Uterus (tissue), 2 donors: ENCODE results near the gene PTPRG.

Experiments
- CTCF ChIP-seq, 4 experiments: fragments of 200-600 bp in 2 of 4; fragments of 450-650 bp in 2 of 4; sonication (generic) in 2 of 4; IDR thresholded peaks; one replicate each; pipeline ENCODE4 v1.5.1; 2016 to 2019; ENCODE audit warnings: antibody characterized with exemption in 4 of 4, mild to moderate bottlenecking in 2 of 4, moderate library complexity in 1 of 4
- POLR2A ChIP-seq, 2 donors: fragments of 450-650 bp; IDR thresholded peaks; one replicate each; pipeline ENCODE4 v1.6.1; 2016; ENCODE audit warnings: antibody characterized with exemption in 2 of 2, mild to moderate bottlenecking in 1 of 2, moderate library complexity in 1 of 2

DNA sequence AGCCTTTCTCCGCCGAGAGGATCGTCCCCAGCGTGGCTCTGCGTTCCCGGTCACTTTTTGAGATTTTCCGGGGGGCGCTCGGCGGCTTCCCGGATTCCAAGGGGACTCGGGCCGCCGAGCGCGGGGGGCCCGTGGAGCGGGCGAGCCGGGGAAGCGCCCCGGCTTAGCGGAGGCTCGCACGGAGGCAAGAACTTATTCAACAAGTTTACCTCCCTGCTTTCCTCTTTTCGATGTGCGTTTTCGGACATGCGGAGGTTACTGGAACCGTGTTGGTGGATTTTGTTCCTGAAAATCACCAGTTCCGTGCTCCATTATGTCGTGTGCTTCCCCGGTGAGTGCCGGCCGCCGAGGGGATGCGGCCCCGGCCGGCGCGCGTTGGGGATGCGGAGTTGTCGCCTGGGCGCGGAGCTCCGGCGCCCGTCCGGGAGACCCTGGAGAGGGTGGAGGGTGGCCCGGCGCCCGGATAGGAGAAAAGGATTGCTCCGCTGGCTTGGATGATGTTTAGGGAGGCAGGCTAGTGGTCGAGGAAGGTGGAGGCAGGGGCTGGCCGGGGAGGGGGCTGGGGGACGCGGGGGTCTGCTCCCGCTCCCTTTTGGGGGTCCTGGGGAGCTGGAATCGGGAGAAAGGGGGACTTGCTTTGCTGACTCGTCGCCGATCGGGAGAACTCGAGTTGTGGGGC lies 810 bp downstream of the PTPRG start:
- no peak for TF ChIP-seq CTCF (IDR thresholded peaks at IDR 0.05)
- TF ChIP-seq POLR2A (IDR thresholded peaks at IDR 0.05), result no peak
